IPS-NIHi11 (cell line): Measurements from ENCODE around the gene WDR90.

Source experiments
- DNase-seq: peaks from one replicate; pipeline ENCODE4 v3.0.0; 2012; ENCODE audit warnings: mixed read lengths, low spot score

The WDR90 gene

GRCh38 chr16:626787-627453, 22.2 kb upstream of the WDR90 start:
- DNase-seq = no peak

DNA sequence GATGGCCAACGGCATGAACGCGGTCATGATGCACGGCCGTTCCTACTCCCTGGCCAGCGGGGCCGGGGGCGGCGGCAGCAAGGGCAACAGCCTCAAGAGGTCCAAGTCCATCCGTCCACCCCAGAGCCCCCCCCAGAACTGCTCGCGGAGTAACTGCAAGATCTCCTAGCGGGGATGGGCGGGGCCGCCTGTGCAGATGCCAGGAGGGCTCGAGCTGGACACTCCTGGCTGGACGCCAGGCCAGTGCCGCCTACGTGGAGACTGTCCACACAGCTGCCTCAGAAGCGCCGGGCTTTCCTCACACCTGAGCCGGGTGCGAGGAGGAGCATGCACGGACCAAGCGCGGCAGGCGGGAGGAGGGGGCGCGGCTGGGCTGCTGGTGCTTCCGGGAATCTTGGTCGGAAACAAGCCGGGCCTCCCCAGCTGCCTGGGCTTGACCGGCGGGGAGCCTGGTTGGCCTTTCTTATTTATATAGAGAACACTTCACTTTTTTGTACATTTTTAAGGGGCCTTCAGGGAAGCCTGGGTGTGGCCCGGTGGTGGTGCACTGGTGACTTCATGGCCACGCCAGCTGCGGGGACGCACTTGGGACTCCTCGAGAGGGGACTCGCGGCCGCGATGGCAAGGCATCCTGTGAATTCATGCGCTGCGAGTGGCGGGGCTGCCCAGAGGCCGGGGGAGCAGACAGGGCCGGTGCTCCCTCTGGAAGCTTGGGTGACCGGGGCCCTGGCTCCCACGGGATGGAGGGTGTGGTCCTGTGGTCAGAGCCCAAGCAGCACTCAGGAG, 21.5 kb upstream of the WDR90 start:
- no peak for DNase-seq

GRCh38 chr16:628321-629061, 20.7 kb upstream of the WDR90 start:
- no peak for DNase-seq

GRCh38 chr16:629185-629832, 19.9 kb upstream of the WDR90 start:
- DNase-seq = peak; percentile 67

- DNase-seq = no peak
Measured at GRCh38 chr16:629833-630248, 19.3 kb upstream of the WDR90 start.

DNA sequence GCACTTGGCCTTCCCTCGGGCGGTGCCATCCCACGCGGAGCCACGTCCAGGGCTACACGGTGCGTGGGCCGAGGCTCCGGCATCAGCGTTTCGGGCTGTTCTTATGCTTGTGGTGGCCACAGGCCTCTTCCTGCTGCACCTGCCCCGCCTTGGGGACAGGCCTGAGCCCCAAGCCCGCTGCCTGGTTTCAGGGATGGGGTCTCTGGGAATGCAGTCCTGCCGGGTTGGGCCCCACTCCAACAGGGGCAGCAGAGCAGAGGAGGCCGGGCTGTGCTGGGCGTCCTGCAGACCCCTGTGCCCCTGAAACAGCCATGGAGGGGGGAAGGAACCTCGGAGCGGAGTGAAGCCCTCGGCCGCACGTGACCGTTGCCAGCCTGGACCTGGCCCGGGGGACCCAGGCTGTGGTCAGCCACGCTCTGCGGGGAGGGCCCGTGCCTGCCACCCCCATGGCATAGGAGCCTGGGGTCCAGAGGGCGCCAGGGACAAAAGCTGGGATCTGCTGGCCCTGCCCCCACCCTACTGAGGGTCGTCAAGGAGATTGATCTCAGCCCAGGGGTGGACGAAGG, 18.8 kb upstream of the WDR90 start:
- DNase-seq = peak; percentile 25

GRCh38 chr16:630815-631405, 18.3 kb upstream of the WDR90 start, which contains the start of gene WFIKKN1:
TSS of gene WFIKKN1 (plus strand) at chr16:630985. CDS start at chr16:631254, 269 bp downstream.
- DNase-seq = peak; percentile 82

DNA sequence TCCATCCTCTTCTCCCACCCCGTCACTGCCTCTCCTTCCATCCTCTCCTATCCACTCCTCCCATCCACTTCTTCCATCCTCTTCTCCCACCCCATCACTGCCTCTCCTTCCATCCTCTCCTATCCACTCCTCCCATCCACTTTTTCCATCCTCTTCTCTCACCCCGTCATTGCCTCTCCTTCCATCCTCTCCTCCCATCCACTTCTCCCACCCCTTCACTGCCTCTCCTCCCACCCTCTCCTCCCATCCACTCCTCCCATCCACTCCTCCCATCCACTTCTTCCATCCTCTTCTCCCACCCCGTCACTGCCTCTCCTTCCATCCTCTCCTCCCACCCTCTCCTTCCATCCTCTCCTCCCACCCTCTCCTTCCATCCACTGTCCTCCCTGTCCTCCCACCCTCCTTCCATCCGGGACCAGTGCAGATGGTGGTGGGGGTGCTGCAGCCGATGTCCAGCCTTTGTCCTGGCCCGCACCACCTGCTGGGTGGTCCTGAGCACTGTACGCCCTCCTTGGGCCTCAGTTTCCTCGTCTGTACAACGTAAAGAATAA, 17.3 kb upstream of the WDR90 start:
- no peak for DNase-seq

- DNase-seq = no peak
Measured at GRCh38 chr16:632486-633335, 16.5 kb upstream of the WDR90 start.

DNA sequence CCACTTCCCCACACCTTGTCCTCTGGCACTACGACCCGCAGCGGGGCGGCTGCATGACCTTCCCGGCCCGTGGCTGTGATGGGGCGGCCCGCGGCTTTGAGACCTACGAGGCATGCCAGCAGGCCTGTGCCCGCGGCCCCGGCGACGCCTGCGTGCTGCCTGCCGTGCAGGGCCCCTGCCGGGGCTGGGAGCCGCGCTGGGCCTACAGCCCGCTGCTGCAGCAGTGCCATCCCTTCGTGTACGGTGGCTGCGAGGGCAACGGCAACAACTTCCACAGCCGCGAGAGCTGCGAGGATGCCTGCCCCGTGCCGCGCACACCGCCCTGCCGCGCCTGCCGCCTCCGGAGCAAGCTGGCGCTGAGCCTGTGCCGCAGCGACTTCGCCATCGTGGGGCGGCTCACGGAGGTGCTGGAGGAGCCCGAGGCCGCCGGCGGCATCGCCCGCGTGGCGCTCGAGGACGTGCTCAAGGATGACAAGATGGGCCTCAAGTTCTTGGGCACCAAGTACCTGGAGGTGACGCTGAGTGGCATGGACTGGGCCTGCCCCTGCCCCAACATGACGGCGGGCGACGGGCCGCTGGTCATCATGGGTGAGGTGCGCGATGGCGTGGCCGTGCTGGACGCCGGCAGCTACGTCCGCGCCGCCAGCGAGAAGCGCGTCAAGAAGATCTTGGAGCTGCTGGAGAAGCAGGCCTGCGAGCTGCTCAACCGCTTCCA, 15.7 kb upstream of the WDR90 start:
- DNase-seq = no peak

GRCh38 chr16:634051-634670, 15.0 kb upstream of the WDR90 start:
- DNase-seq = no peak

DNA sequence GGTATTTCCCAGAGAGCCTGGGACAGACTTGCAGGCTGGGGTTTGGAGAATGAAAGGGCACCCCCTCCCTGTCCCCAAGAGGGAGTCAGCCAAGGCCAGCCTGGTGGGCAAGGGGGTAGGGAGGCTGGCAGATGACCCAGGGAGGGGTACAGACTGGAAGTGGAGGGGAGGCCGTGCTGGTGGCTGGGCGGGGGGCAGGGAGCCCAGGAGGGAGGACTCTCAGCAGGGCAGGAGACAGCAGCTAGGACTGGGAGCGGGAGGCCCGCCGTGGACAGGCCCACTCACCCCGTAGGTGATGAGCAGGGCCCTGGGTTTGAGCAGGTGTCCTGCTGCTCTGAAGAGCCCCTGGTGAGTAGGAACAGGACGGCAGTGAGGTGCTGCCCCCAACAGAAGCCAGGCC, 14.2 kb upstream of the WDR90 start:
- DNase-seq = no peak

GRCh38 chr16:635573-636205, 13.5 kb upstream of the WDR90 start:
- no peak for DNase-seq

GRCh38 chr16:636206-637080, 12.7 kb upstream of the WDR90 start, which contains the start of gene METTL26:
TSS of gene METTL26 (minus strand) at chr16:636305. CDS start at chr16:636290, 15 bp downstream.
- peak; percentile 94 for DNase-seq

GRCh38 chr16:637081-638018, 11.8 kb upstream of the WDR90 start:
- DNase-seq = peak; percentile 93

- no peak for DNase-seq
Measured at GRCh38 chr16:638034-638543, 11.1 kb upstream of the WDR90 start.
